ENCODE data around the gene CD84.
"Not testable (repeated sequence)": the region's sequence is repeated elsewhere in the genome, so short reads cannot be mapped to it uniquely, and the experiment has no call there.

Gene CD84

GRCh38 chr1:160608941-160609340 lies 29.6 kb upstream of the CD84 start:
- DNase-seq = no peak

- DNase-seq = no peak
Observed at GRCh38 chr1:160608514-160608913, 29.2 kb upstream of the CD84 start.

- no peak for DNase-seq
Observed at GRCh38 chr1:160608057-160608456, 28.8 kb upstream of the CD84 start.

- DNase-seq = no peak
Observed at GRCh38 chr1:160607672-160608032, 28.4 kb upstream of the CD84 start.

- peak; percentile 76 to 92 (median 86) for DNase-seq
Observed at GRCh38 chr1:160607011-160607671, 27.8 kb upstream of the CD84 start.

GRCh38 chr1:160606611-160607010 lies 27.3 kb upstream of the CD84 start:
- no peak for DNase-seq

- DNase-seq = no peak
Observed at GRCh38 chr1:160605792-160606479, 26.6 kb upstream of the CD84 start.

- DNase-seq = peak in 1 of 4 experiments; percentile 22
Observed at GRCh38 chr1:160605205-160605604, 25.9 kb upstream of the CD84 start.

GRCh38 chr1:160597705-160598104 lies 18.4 kb upstream of the CD84 start:
- DNase-seq = no peak

- no peak for DNase-seq
Observed at GRCh38 chr1:160597051-160597450, 17.8 kb upstream of the CD84 start.

GRCh38 chr1:160590488-160590887 lies 11.2 kb upstream of the CD84 start:
- DNase-seq = no peak

- DNase-seq = no peak
Observed at GRCh38 chr1:160588468-160588867, 9.2 kb upstream of the CD84 start.

- DNase-seq = no peak
Observed at GRCh38 chr1:160584784-160585183, 5.5 kb upstream of the CD84 start.

- not testable (repeated sequence) for DNase-seq
Observed at GRCh38 chr1:160582976-160583375, 3.7 kb upstream of the CD84 start.

- DNase-seq = no peak
Observed at GRCh38 chr1:160581961-160582360, 2.7 kb upstream of the CD84 start.

- DNase-seq = peak; percentile 57 to 83 (median 72)
Observed at GRCh38 chr1:160580221-160580812, 1.0 kb upstream of the CD84 start.

GRCh38 chr1:160578525-160579191 lies 638 bp downstream of the CD84 start:
- peak in 1 of 4 experiments; percentile 49 for DNase-seq

GRCh38 chr1:160578175-160578524 lies 1.1 kb downstream of the CD84 start:
- DNase-seq = peak in 3 of 4 experiments; percentile 51 to 62 (median 58)

- DNase-seq = no peak
Observed at GRCh38 chr1:160577671-160578070, 1.6 kb downstream of the CD84 start.

- DNase-seq = peak in 3 of 4 experiments; percentile 22 to 69 (median 49)
Observed at GRCh38 chr1:160576884-160577283, 2.4 kb downstream of the CD84 start.

- DNase-seq = peak; percentile 37 to 73 (median 69)
Observed at GRCh38 chr1:160576390-160576789, 2.9 kb downstream of the CD84 start.

GRCh38 chr1:160575112-160575664 lies 4.1 kb downstream of the CD84 start:
- peak; percentile 86 to 96 (median 94) for DNase-seq

GRCh38 chr1:160570840-160571239 lies 8.5 kb downstream of the CD84 start:
- peak; percentile 68 to 89 (median 78) for DNase-seq

Measured in suppressor macrophage (primary cell).